Right lobe of liver (tissue), 4 donors: ENCODE results near the gene MAST4.

ENCODE experiments used
- CTCF ChIP-seq, 4 donors: fragments of 200-600 bp in 3 of 4; fragments of 450-650 bp in 1 of 4; IDR thresholded peaks; one replicate each; pipeline versions ENCODE4 v1.5.1 to v1.8.0; 2016 to 2022; ENCODE audit warnings: antibody characterized with exemption in 4 of 4, mild to moderate bottlenecking in 2 of 4
- POLR2A ChIP-seq: fragments of 450-650 bp; IDR thresholded peaks from one replicate; pipeline ENCODE4 v1.6.1; 2017; ENCODE audit warnings: antibody characterized with exemption, mild to moderate bottlenecking
- donor health status: DM: no; HTN: no; CAD: no.
- donor health status: DM: no; HTN: no; CAD: no.
- donor health status: DM: no; HTN: yes; CAD: no.

GRCh38 chr5:67139030-67139429 lies 542.8 kb downstream of the MAST4 start:
- TF ChIP-seq CTCF (IDR thresholded peaks at IDR 0.05) (no peak), POLR2A (no peak)
